Stimulated activated naive CD4-positive, alpha-beta T cell (primary cell): ENCODE measurements around the gene CBFA2T3.
"Not testable (repeated sequence)": the region's sequence is repeated elsewhere in the genome, so short reads cannot be mapped to it uniquely, and the experiment has no call there.

Experiments used
- DNase-seq, 6 experiments: peaks; one replicate each; lab custom pipeline; 2025; lab: John Stamatoyannopoulos, UW

Gene CBFA2T3

GRCh38 chr16:88923450-88923849 lies 53.6 kb downstream of the CBFA2T3 start:
- DNase-seq: no peak

- DNase-seq: no peak
These were observed 54.1 kb downstream of the CBFA2T3 start for GRCh38 chr16:88922826-88923410.

- DNase-seq: no peak
These were observed 54.7 kb downstream of the CBFA2T3 start for GRCh38 chr16:88922114-88922825.

GRCh38 chr16:88921591-88921990 lies 55.4 kb downstream of the CBFA2T3 start:
- DNase-seq: no peak

GRCh38 chr16:88920618-88921590 lies 56.1 kb downstream of the CBFA2T3 start:
- peak in 1 of 6 experiments; percentile 24 for DNase-seq

- DNase-seq: no peak
These were observed 57.1 kb downstream of the CBFA2T3 start for GRCh38 chr16:88919936-88920335.

GRCh38 chr16:88918896-88919295 lies 58.1 kb downstream of the CBFA2T3 start:
- not testable (repeated sequence) for DNase-seq

GRCh38 chr16:88917915-88918627 lies 58.9 kb downstream of the CBFA2T3 start:
- DNase-seq: no peak

- DNase-seq: no peak
These were observed 59.7 kb downstream of the CBFA2T3 start for GRCh38 chr16:88917146-88917914.

GRCh38 chr16:88915639-88916327 lies 61.2 kb downstream of the CBFA2T3 start:
- DNase-seq: no peak

GRCh38 chr16:88914750-88915368 lies 62.1 kb downstream of the CBFA2T3 start:
- DNase-seq: no peak

- DNase-seq: no peak
These were observed 63.1 kb downstream of the CBFA2T3 start for GRCh38 chr16:88913870-88914269.

GRCh38 chr16:88913001-88913612 lies 63.9 kb downstream of the CBFA2T3 start:
- no peak for DNase-seq

GRCh38 chr16:88912556-88912955 lies 64.5 kb downstream of the CBFA2T3 start:
- DNase-seq: no peak

GRCh38 chr16:88911946-88912310 lies 65.1 kb downstream of the CBFA2T3 start:
- DNase-seq: no peak

GRCh38 chr16:88911136-88911945 lies 65.7 kb downstream of the CBFA2T3 start:
- no peak for DNase-seq

- DNase-seq: no peak
These were observed 66.5 kb downstream of the CBFA2T3 start for GRCh38 chr16:88910284-88911135.
